K562 (cell line): Measurements from ENCODE around the gene GIMAP8. TPM values are rescaled to one million over a fixed set of nuclear protein-coding genes. Genes with fewer than 3 reads are reported as not detected.
A peak's percentile ranks its signal among the peaks of the same experiment; 100 is the strongest.

Source experiments
- HIVEP1 ChIP-seq: fragments of 250-450 bp; sonication (Bioruptor Pico); IDR thresholded peaks from 2 replicates; pipeline ENCODE4 v1.4.0; 2020; ENCODE audit warnings: mild to moderate bottlenecking
- KAT7 ChIP-seq: sonication (generic); formaldehyde crosslinking; IDR thresholded peaks from 2 replicates; pipeline ENCODE4 v1.8.0; 2022; ENCODE audit warnings: missing genetic modification reagents, mild to moderate bottlenecking, borderline replicate concordance
- MEF2D ChIP-seq: conservative IDR thresholded peaks from 2 replicates; pipeline ENCODE4 v1.6.1; 2016; ENCODE audit warnings: low read depth, missing genetic modification characterization, missing compliant biosample characterization
- NBN ChIP-seq: fragments of 450-650 bp; IDR thresholded peaks from 2 replicates; pipeline ENCODE4 v1.6.1; 2016; ENCODE audit warnings: low read depth, mild to moderate bottlenecking
- SMARCA4 ChIP-seq: fragments of 450-650 bp; IDR thresholded peaks from 2 replicates; pipeline ENCODE4 v1.6.1; 2016
- SPI1 ChIP-seq: IDR thresholded peaks from 2 replicates; pipeline ENCODE4 v1.6.1; 2011; ENCODE audit warnings: low read depth, low read length, control low read depth, borderline replicate concordance
- ZNF175 ChIP-seq: fragments of 200-800 bp; sonication (Bioruptor generic); IDR thresholded peaks from 2 replicates; pipeline ENCODE4 v1.6.1; 2016; ENCODE audit warnings: low read depth, mild to moderate bottlenecking, missing genetic modification characterization, missing compliant biosample characterization
- polyA plus RNA-seq, 8 experiments: library from polyadenylated mRNA; depleted of rRNA in 4 of 8; stranded (reverse) in 5 of 8; unstranded in 3 of 8; fragments of >200 nt; fragmentation: Nextera tagmentation in 2 of 8; fragmentation: Illumina TruSeq in 1 of 8; extraction: Ambion mirVana in 2 of 8; extraction: Trizol in 1 of 8; gene quantifications; 2 replicates each; pipeline versions ENCODE4 v1.2.1 to v1.2.3, GENCODE V29; 2011 to 2014; ENCODE audit warnings: inconsistent platforms in 1 of 8, missing spikeins in 1 of 8
- total RNA-seq, 7 experiments: library from RNA; depleted of rRNA in 6 of 7; stranded (reverse); fragments of >200 nt in 6 of 7; fragmentation: Illumina TruSeq in 2 of 7; extraction: Trizol in 2 of 7; gene quantifications; 2 replicates each; pipeline versions ENCODE4 v1.2.1 to v1.2.3, GENCODE V29; 2011 to 2021; ENCODE audit warnings: low replicate concordance in 1 of 7
- TF ChIP-seq, protein P1 (sequence below): fragments of 250-450 bp; sonication (Bioruptor Pico); IDR thresholded peaks from 2 replicates; pipeline ENCODE4 v1.5.0; 2021; ENCODE audit warnings: mild to moderate bottlenecking, borderline replicate concordance
- TF ChIP-seq, protein P2 (sequence below): fragments of 250-450 bp; sonication (Bioruptor Pico); IDR thresholded peaks from 2 replicates; pipeline ENCODE4 v1.4.0; 2020; ENCODE audit warnings: mild to moderate bottlenecking, moderate library complexity
- TF ChIP-seq, protein P3 (sequence below): fragments of 250-450 bp; sonication (Bioruptor Pico); IDR thresholded peaks from 2 replicates; pipeline ENCODE4 v1.5.0; 2020; ENCODE audit warnings: mild to moderate bottlenecking
- TF ChIP-seq, protein P4 (sequence below): sonication (generic); formaldehyde crosslinking; IDR thresholded peaks from 2 replicates; pipeline ENCODE4 v1.8.0; 2022; ENCODE audit warnings: missing genetic modification reagents, mild to moderate bottlenecking, moderate library complexity, borderline replicate concordance
- TF ChIP-seq, protein P5 (sequence below): sonication (generic); formaldehyde crosslinking; IDR thresholded peaks from 2 replicates; pipeline ENCODE4 v1.9.0; 2022; ENCODE audit warnings: mild to moderate bottlenecking, missing genetic modification reagents
- TF ChIP-seq, protein P6 (sequence below), 2 experiments: IDR thresholded peaks; 2 replicates each; pipeline ENCODE4 v1.6.1; 2012; ENCODE audit warnings: improper control_type of control experiment in 2 of 2, low read depth in 2 of 2, low read length in 2 of 2, borderline replicate concordance in 1 of 2

GIMAP8 gene
- total and polyA plus RNA-seq, 9 of the 15 experiments (the other 6 are each of a cell fraction or from before 2014, with no cell fraction given): not detected

DNA sequence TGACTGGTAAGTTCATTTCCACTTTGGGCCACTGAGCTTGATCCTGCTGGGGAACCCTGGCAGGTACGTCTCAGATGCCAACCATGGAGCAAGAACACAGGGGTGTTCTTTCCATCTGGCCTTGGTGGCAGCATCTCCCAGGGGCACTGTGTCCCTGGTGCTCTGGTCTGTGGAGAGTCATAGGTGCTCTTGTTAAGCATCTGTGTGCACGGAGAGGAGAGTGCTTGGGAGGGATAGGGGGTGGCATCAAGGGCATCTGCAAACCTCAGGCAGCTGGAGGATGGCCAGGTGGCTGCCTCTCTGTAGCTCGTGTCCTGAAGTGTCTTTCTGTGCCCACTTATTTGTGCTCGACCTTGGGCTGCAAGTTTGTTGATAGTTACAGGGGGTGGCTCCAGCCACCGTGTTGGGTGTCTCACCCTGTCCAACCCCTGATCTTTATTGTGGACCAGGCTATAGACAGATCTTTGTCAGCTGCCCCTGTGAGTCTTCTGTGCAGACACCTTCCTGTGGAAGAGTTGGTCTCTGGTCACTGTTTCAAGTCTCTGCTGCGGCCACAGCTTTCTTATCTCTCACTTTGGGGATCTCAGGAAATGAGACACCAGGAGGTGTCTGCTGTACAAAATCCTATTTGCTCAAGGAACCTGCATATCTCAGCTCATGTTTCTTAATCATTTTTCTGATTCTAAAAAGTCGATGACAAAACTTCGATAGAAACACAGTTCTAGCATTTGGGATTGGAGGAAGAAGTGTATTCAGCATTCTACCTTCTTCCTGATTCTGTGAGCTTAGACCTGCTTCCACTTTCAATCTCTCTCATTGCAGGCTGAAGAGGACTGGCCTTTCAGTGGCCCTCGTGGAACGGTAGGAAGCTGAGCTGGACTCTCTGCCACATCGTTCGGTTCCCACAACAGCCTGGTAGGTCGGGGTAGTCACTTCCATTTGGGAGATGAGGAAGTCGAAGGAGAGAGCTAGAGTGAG lies 17.2 kb upstream of the GIMAP8 start (continued):
- TF ChIP-seq, protein P1, sequence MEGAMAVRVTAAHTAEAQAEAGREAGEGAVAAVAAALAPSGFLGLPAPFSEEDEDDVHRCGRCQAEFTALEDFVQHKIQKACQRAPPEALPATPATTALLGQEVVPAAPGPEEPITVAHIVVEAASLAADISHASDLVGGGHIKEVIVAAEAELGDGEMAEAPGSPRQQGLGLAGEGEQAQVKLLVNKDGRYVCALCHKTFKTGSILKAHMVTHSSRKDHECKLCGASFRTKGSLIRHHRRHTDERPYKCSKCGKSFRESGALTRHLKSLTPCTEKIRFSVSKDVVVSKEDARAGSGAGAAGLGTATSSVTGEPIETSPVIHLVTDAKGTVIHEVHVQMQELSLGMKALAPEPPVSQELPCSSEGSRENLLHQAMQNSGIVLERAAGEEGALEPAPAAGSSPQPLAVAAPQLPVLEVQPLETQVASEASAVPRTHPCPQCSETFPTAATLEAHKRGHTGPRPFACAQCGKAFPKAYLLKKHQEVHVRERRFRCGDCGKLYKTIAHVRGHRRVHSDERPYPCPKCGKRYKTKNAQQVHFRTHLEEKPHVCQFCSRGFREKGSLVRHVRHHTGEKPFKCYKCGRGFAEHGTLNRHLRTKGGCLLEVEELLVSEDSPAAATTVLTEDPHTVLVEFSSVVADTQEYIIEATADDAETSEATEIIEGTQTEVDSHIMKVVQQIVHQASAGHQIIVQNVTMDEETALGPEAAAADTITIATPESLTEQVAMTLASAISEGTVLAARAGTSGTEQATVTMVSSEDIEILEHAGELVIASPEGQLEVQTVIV (CRISPR knock-in tag): peak; percentile 58; the same call in 1 of the 2 replicates
- peak; percentile 73; the same call in 1 of the 2 replicates for TF ChIP-seq SMARCA4
- TF ChIP-seq MEF2D (tag): no peak
- TF ChIP-seq, protein P2, sequence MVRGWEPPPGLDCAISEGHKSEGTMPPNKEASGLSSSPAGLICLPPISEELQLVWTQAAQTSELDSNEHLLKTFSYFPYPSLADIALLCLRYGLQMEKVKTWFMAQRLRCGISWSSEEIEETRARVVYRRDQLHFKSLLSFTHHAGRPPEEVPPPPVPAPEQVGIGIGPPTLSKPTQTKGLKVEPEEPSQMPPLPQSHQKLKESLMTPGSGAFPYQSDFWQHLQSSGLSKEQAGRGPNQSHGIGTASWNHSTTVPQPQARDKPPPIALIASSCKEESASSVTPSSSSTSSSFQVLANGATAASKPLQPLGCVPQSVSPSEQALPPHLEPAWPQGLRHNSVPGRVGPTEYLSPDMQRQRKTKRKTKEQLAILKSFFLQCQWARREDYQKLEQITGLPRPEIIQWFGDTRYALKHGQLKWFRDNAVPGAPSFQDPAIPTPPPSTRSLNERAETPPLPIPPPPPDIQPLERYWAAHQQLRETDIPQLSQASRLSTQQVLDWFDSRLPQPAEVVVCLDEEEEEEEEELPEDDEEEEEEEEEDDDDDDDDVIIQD: no peak
- TF ChIP-seq HIVEP1 (CRISPR knock-in tag): 0 out of 2 replicates have a peak, but pooled peaks have one; percentile 25
- TF ChIP-seq, protein P3, sequence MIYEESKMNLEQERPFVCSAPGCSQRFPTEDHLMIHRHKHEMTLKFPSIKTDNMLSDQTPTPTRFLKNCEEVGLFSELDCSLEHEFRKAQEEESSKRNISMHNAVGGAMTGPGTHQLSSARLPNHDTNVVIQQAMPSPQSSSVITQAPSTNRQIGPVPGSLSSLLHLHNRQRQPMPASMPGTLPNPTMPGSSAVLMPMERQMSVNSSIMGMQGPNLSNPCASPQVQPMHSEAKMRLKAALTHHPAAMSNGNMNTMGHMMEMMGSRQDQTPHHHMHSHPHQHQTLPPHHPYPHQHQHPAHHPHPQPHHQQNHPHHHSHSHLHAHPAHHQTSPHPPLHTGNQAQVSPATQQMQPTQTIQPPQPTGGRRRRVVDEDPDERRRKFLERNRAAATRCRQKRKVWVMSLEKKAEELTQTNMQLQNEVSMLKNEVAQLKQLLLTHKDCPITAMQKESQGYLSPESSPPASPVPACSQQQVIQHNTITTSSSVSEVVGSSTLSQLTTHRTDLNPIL (CRISPR knock-in tag): peak; percentile 62; the same call in 1 of the 2 replicates
- peak; percentile 20; the same call in 1 of the 2 replicates for TF ChIP-seq NBN
- TF ChIP-seq SPI1: peak; percentile 44; the same call in 1 of the 2 replicates
- TF ChIP-seq ZNF175: peak; percentile 57; the same call in 1 of the 2 replicates
- TF ChIP-seq, protein P4, sequence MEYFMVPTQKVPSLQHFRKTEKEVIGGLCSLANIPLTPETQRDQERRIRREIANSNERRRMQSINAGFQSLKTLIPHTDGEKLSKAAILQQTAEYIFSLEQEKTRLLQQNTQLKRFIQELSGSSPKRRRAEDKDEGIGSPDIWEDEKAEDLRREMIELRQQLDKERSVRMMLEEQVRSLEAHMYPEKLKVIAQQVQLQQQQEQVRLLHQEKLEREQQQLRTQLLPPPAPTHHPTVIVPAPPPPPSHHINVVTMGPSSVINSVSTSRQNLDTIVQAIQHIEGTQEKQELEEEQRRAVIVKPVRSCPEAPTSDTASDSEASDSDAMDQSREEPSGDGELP (CRISPR knock-in tag): peak; percentile 16; the same call in 1 of the 2 replicates
- TF ChIP-seq, protein P5, sequence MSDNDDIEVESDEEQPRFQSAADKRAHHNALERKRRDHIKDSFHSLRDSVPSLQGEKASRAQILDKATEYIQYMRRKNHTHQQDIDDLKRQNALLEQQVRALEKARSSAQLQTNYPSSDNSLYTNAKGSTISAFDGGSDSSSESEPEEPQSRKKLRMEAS (CRISPR knock-in tag): peak; percentile 34; the same call in 1 of the 2 replicates
- TF ChIP-seq KAT7 (CRISPR knock-in tag): no peak
- TF ChIP-seq, protein P6, sequence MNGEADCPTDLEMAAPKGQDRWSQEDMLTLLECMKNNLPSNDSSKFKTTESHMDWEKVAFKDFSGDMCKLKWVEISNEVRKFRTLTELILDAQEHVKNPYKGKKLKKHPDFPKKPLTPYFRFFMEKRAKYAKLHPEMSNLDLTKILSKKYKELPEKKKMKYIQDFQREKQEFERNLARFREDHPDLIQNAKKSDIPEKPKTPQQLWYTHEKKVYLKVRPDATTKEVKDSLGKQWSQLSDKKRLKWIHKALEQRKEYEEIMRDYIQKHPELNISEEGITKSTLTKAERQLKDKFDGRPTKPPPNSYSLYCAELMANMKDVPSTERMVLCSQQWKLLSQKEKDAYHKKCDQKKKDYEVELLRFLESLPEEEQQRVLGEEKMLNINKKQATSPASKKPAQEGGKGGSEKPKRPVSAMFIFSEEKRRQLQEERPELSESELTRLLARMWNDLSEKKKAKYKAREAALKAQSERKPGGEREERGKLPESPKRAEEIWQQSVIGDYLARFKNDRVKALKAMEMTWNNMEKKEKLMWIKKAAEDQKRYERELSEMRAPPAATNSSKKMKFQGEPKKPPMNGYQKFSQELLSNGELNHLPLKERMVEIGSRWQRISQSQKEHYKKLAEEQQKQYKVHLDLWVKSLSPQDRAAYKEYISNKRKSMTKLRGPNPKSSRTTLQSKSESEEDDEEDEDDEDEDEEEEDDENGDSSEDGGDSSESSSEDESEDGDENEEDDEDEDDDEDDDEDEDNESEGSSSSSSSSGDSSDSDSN (IDR thresholded peaks at IDR 0.05; ENCODE audit: borderline replicate concordance in 1 of 2, low read depth in 2 of 2, low read length in 2 of 2): peak; percentile 66 to 72; a peak in 1 of 4 replicates
